OCI-LY7 (cell line): Measurements from ENCODE around the gene PCDH9. TPM values are rescaled to one million over a fixed set of nuclear protein-coding genes. Genes with fewer than 3 reads are reported as not detected.

Experiments used
- BruUV-seq: library from RNA; stranded (reverse); fragments of 400-500 nt; replicated peaks from 2 replicates; lab custom pipeline; 2021; lab: Mats Ljungman, UMichigan
- CTCF ChIA-PET: fragments of 300-600 bp; sonication (Branson Sonifier 250); formaldehyde crosslinking; loops from one replicate; lab custom pipeline; 2022; ENCODE audit warnings: antibody characterized with exemption; ENCODE audit not compliant: unreplicated experiment; lab: Charles Lee
- POLR2A ChIA-PET: fragments of 300-600 bp; sonication (Branson Sonifier 250); formaldehyde crosslinking; loops from one replicate; lab custom pipeline; 2022; ENCODE audit warnings: antibody characterized with exemption; lab: Charles Lee
- DNase-seq: peaks from one replicate; pipeline ENCODE4 v3.0.0-alpha.2; 2015; ENCODE audit warnings: low spot score
- H2AFZ ChIP-seq: fragments of 200-600 bp; sonication (generic), shearing (Covaris generic); 2 replicates; pipeline ENCODE4 v1.6.1; 2014; ENCODE audit warnings: mild to moderate bottlenecking, antibody characterized with exemption, low read length, moderate library complexity
- H3K27ac ChIP-seq: fragments of 200-600 bp; sonication (generic); 2 replicates; pipeline ENCODE4 v1.5.1; 2014; ENCODE audit warnings: mixed run types, low read depth, mild to moderate bottlenecking, moderate library complexity, low read length, inconsistent platforms; ENCODE audit not compliant: poor library complexity, severe bottlenecking
- H3K36me3 ChIP-seq: fragments of 200-600 bp; sonication (generic); 2 replicates; pipeline ENCODE4 v1.6.1; 2014; ENCODE audit warnings: mild to moderate bottlenecking, antibody characterized with exemption, low read length, moderate library complexity, mixed read lengths; ENCODE audit not compliant: insufficient read depth
- H3K4me1 ChIP-seq: fragments of 200-600 bp; sonication (generic); 2 replicates; pipeline ENCODE4 v1.5.1; 2014; ENCODE audit warnings: mild to moderate bottlenecking, low read length; ENCODE audit not compliant: insufficient read depth, poor library complexity, severe bottlenecking
- H3K4me2 ChIP-seq: fragments of 200-600 bp; sonication (generic); 2 replicates; pipeline ENCODE4 v1.6.1; 2014; ENCODE audit warnings: mild to moderate bottlenecking, low read length
- H3K4me3 ChIP-seq: fragments of 200-600 bp; sonication (generic); 2 replicates; pipeline ENCODE4 v1.5.1; 2014; ENCODE audit warnings: mild to moderate bottlenecking, low read depth, low read length; ENCODE audit not compliant: poor library complexity, severe bottlenecking
- H3K79me2 ChIP-seq: fragments of 200-600 bp; sonication (generic); 2 replicates; pipeline ENCODE4 v1.6.1; 2016; ENCODE audit warnings: low read depth, mild to moderate bottlenecking, low read length, moderate library complexity, mixed read lengths; ENCODE audit not compliant: insufficient read depth
- H3K9me2 ChIP-seq: fragments of 200-600 bp; sonication (generic); 2 replicates; pipeline ENCODE4 v1.6.1; 2016; ENCODE audit warnings: mild to moderate bottlenecking, low read length, mixed read lengths; ENCODE audit not compliant: insufficient read depth
- H3K9me3 ChIP-seq: fragments of 200-600 bp; sonication (generic); 2 replicates; pipeline ENCODE4 v1.6.1; 2014; ENCODE audit warnings: mild to moderate bottlenecking, mixed run types, low read length, mixed read lengths
- H4K20me1 ChIP-seq: fragments of 200-600 bp; sonication (generic); 2 replicates; pipeline ENCODE4 v1.6.1; 2014; ENCODE audit warnings: mild to moderate bottlenecking, antibody characterized with exemption, low read length, moderate library complexity, mixed read lengths; ENCODE audit not compliant: insufficient read depth
- CTCF ChIP-seq: fragments of 200-600 bp; sonication (generic); conservative IDR thresholded peaks from 2 replicates; pipeline ENCODE4 v1.5.1; 2014; ENCODE audit warnings: mild to moderate bottlenecking, antibody characterized with exemption, low read length, moderate library complexity, mixed read lengths
- EZH2phosphoT487 ChIP-seq: fragments of 200-600 bp; sonication (generic); IDR thresholded peaks from 2 replicates; pipeline ENCODE4 v1.6.1; 2018; ENCODE audit warnings: low read depth, borderline replicate concordance, mild to moderate bottlenecking, mixed run types, antibody characterized with exemption, low read length, moderate library complexity, mixed read lengths
- intact Hi-C: fragments of 100-400 bp; cut with micrococcal nuclease; formaldehyde crosslinking; loops from one replicate; pipeline ENCODE4 v1.10.0; 2022; ENCODE audit not compliant: unreplicated experiment
- total RNA-seq, 2 experiments: library from RNA; depleted of rRNA in 1 of 2; stranded (reverse); fragments of >200 nt in 1 of 2; shearing (Covaris generic) in 1 of 2; gene quantifications; 2 replicates each; pipeline ENCODE4 v1.2.3, GENCODE V29; 2014 to 2022

Gene PCDH9
- total RNA-seq, 2 experiments from 2014 or later, result 20.1 to 26.0 TPM

GRCh38 chr13:66659701-66660467 is 570.3 kb downstream of the PCDH9 start:
- Histone ChIP-seq H3K9me2 (no peaks in the 10 kb centered on the region), H2AFZ (peak overlapping the region; percentile 99), H3K4me3 (peak overlapping the region; percentile 65), H3K27ac (peak overlapping the region; percentile 96), H3K36me3 (peaks cover 24% of the 10 kb centered on the region), H4K20me1 (no peaks in the 10 kb centered on the region), H3K4me2 (peak overlapping the region; percentile 87), H3K4me1 (peaks cover 68% of the 10 kb centered on the region), H3K79me2 (no peaks in the 10 kb centered on the region), H3K9me3 (peaks cover 9% of the 10 kb centered on the region; the same call in 1 of the 2 replicates)
- TF ChIP-seq EZH2phosphoT487, result no peak
- peak; percentile 52 for TF ChIP-seq CTCF
- CTCF ChIA-PET, result interaction anchor here (0.9 kb wide), 1 partner anchor 26 kb away, joined by 3 read pairs; no protein-coding TSS in a partner anchor
- intact Hi-C loops, result loop anchor here (1.0 kb wide), 1 partner anchor 522 kb away; no protein-coding TSS in a partner anchor
- POLR2A ChIA-PET, result interaction anchor here (0.5 to 1.7 kb wide), 27 partner anchors 10 to 1680 kb away, joined by 3 to 8 read pairs (median 4); no protein-coding TSS in a partner anchor
- BruUV-seq, result TSS peak; percentile 98
- peak; percentile 90 for DNase-seq

- no peak for TF ChIP-seq EZH2phosphoT487
- TF ChIP-seq CTCF, result no peak
- ChIA-PET CTCF (interaction anchor here (0.9 kb wide), 1 partner anchor 26 kb away, joined by 3 read pairs; no protein-coding TSS in a partner anchor), POLR2A (interaction anchor here (0.5 to 1.7 kb wide), 20 partner anchors 14 to 1680 kb away, joined by 3 to 8 read pairs (median 4); no protein-coding TSS in a partner anchor)
- TSS peak; percentile 84 for BruUV-seq
- Histone ChIP-seq H3K27ac (peak overlapping the region; percentile 96), H3K79me2 (no peaks in the 10 kb centered on the region), H3K4me2 (peak overlapping the region; percentile 87), H3K9me3 (peaks cover 9% of the 10 kb centered on the region; the same call in 1 of the 2 replicates), H3K36me3 (peaks cover 24% of the 10 kb centered on the region), H4K20me1 (no peaks in the 10 kb centered on the region), H3K9me2 (no peaks in the 10 kb centered on the region), H3K4me3 (peak overlapping the region; percentile 65), H3K4me1 (peaks cover 68% of the 10 kb centered on the region), H2AFZ (peak overlapping the region; percentile 99)
- intact Hi-C loops, result loop anchor here (1.0 kb wide), 1 partner anchor 521 kb away; no protein-coding TSS in a partner anchor
- no peak for DNase-seq
These were observed 570.9 kb downstream of the PCDH9 start for GRCh38 chr13:66659286-66659685.
